ENCODE results near the gene B4GAT1.

- TF ChIP-seq SUZ12 (IDR thresholded peaks at IDR 0.05; ENCODE audit: extremely low read depth, insufficient read depth, insufficient read length): no peak
- no peak for TF ChIP-seq YY1 (IDR thresholded peaks at IDR 0.05; ENCODE audit: insufficient read depth, insufficient read length)
- TF ChIP-seq ZNF274 (IDR thresholded peaks at IDR 0.05; ENCODE audit: low read depth, low read length): no peak
These were observed 21.1 kb upstream of the B4GAT1 start for GRCh38 chr11:66368484-66368883.

All from NT2/D1 (cell line).